H1 (cell line): ENCODE measurements around the gene NDUFB8. TPM values are rescaled to one million over a fixed set of nuclear protein-coding genes. Genes with fewer than 3 reads are reported as not detected.

Experiments
- CHD1 ChIP-seq: IDR thresholded peaks from 2 replicates; pipeline ENCODE4 v1.6.1; 2012; ENCODE audit warnings: low read depth, low read length, improper control_type of control experiment
- CHD7 ChIP-seq: fragments of 300-600 bp; sonication (generic); IDR thresholded peaks from 2 replicates; pipeline ENCODE4 v1.7.1; 2012; ENCODE audit warnings: low read length, moderate library complexity, mild to moderate bottlenecking, inconsistent platforms; ENCODE audit not compliant: insufficient replicate concordance
- E2F6 ChIP-seq: IDR thresholded peaks from 2 replicates; pipeline ENCODE4 v1.6.1; 2012; ENCODE audit warnings: inconsistent platforms
- RFX5 ChIP-seq: IDR thresholded peaks from 2 replicates; pipeline ENCODE4 v1.6.1; 2011; ENCODE audit warnings: low read depth, low read length, improper control_type of control experiment, borderline replicate concordance
- RXRA ChIP-seq: IDR thresholded peaks from 2 replicates; pipeline ENCODE4 v1.6.1; 2011; ENCODE audit warnings: low read depth, mild to moderate bottlenecking, low read length, moderate library complexity; ENCODE audit not compliant: insufficient read depth
- polyA plus RNA-seq, 7 experiments: library from polyadenylated mRNA; depleted of rRNA in 3 of 7; stranded (reverse) in 5 of 7; unstranded in 2 of 7; fragments of >200 nt in 5 of 7; fragments of 200-250 nt in 2 of 7; gene quantifications; 1 replicate in 5 of 7; 2 replicates in 1 of 7; 4 replicates in 1 of 7; pipeline versions ENCODE4 v1.2.1 to v1.2.3, GENCODE V29; 2011 to 2013; ENCODE audit warnings: missing spikeins in 2 of 7, mixed read lengths in 2 of 7
- total RNA-seq: library from RNA; stranded (reverse); fragmentation: NEBNext Ultra II Directional; extraction: Animal tissue kit (Norgen Biotek cat#: 25700); gene quantifications from 2 replicates; pipeline ENCODE4 v1.2.1, GENCODE V29; 2021

Gene NDUFB8
- total and polyA plus RNA-seq, 2 of the 8 experiments (the other 6 are each of a cell fraction or from before 2014, with no cell fraction given), result 175 to 455 TPM

- TF ChIP-seq CHD1 (no peak), RXRA (no peak), RFX5 (peak; percentile 99), E2F6 (peak; percentile 96), CHD7 (no peak)
These were observed 48.1 kb downstream of the NDUFB8 start (continued) for GRCh38 chr10:100481462-100482081.
